Neural progenitor cell (in vitro differentiated cells): ENCODE measurements around the gene TEKT2. TPM values are rescaled to one million over a fixed set of nuclear protein-coding genes. Genes with fewer than 3 reads are reported as not detected.
A peak's percentile ranks its signal among the peaks of the same experiment; 100 is the strongest.

Experiments
- DNase-seq: peaks from one replicate; pipeline ENCODE4 v3.0.0-alpha.2; 2016; ENCODE audit warnings: low spot score
- H2AFZ ChIP-seq: fragments of 200-600 bp; sonication (generic); replicated peaks from 2 replicates; pipeline ENCODE4 v1.6.1; 2016; ENCODE audit warnings: antibody characterized with exemption
- H3F3A ChIP-seq: fragments of 200-600 bp; sonication (generic); 2 replicates; pipeline ENCODE4 v1.6.1; 2016; ENCODE audit warnings: antibody characterized with exemption, low read depth
- H3K27ac ChIP-seq: fragments of 200-600 bp; sonication (generic); 2 replicates; pipeline ENCODE4 v1.5.1; 2016; ENCODE audit warnings: mild to moderate bottlenecking
- H3K27me3 ChIP-seq: fragments of 200-600 bp; sonication (generic); 2 replicates; pipeline ENCODE4 v1.6.1; 2016; ENCODE audit warnings: mild to moderate bottlenecking, moderate library complexity
- H3K36me3 ChIP-seq: fragments of 200-600 bp; sonication (generic); 2 replicates; pipeline ENCODE4 v1.5.1; 2016
- H3K4me1 ChIP-seq: fragments of 200-600 bp; sonication (generic); 2 replicates; pipeline ENCODE4 v1.6.1; 2016; ENCODE audit warnings: mixed run types
- H3K4me2 ChIP-seq: fragments of 200-600 bp; sonication (generic); 2 replicates; pipeline ENCODE4 v1.6.1; 2016
- H3K4me3 ChIP-seq: fragments of 200-600 bp; sonication (generic); 2 replicates; pipeline ENCODE4 v1.5.1; 2016
- H3K79me2 ChIP-seq: fragments of 200-600 bp; sonication (generic); 2 replicates; pipeline ENCODE4 v1.6.1; 2016; ENCODE audit warnings: low read depth
- H3K9ac ChIP-seq: fragments of 200-600 bp; sonication (generic); 2 replicates; pipeline ENCODE4 v1.6.1; 2016
- H3K9me3 ChIP-seq: fragments of 200-600 bp; sonication (generic); 2 replicates; pipeline ENCODE4 v1.5.1; 2016; ENCODE audit warnings: low read depth
- H4K20me1 ChIP-seq: fragments of 200-600 bp; sonication (generic); 2 replicates; pipeline ENCODE4 v1.6.1; 2016; ENCODE audit warnings: low read depth
- H3K27ac Mint-ChIP-seq: 3 replicates; pipeline ENCODE4 v1.8.0; 2021; ENCODE audit warnings: mixed read lengths
- H3K27me3 Mint-ChIP-seq: 2 replicates; pipeline ENCODE4 v1.8.0; 2022; ENCODE audit warnings: low read depth, mild to moderate bottlenecking, inconsistent platforms, moderate library complexity, mixed read lengths; ENCODE audit not compliant: insufficient read depth
- H3K36me3 Mint-ChIP-seq: 3 replicates; pipeline ENCODE4 v1.8.0; 2021; ENCODE audit warnings: mixed read lengths
- H3K4me1 Mint-ChIP-seq: 3 replicates; pipeline ENCODE4 v1.8.0; 2021; ENCODE audit warnings: mixed read lengths
- H3K4me3 Mint-ChIP-seq: 3 replicates; pipeline ENCODE4 v1.8.0; 2021; ENCODE audit warnings: mild to moderate bottlenecking, moderate library complexity, mixed read lengths
- H3K9me3 Mint-ChIP-seq: 3 replicates; pipeline ENCODE4 v1.8.0; 2020; ENCODE audit warnings: mixed read lengths
- CTCF ChIP-seq: fragments of 200-600 bp; sonication (generic); IDR thresholded peaks from 2 replicates; pipeline ENCODE4 v1.5.1; 2017; ENCODE audit warnings: antibody characterized with exemption, mild to moderate bottlenecking
- EZH2 ChIP-seq: fragments of 200-600 bp; sonication (generic); IDR thresholded peaks from 2 replicates; pipeline ENCODE4 v1.6.1; 2017; ENCODE audit warnings: antibody characterized with exemption, mild to moderate bottlenecking, moderate library complexity
- EZH2phosphoT487 ChIP-seq: fragments of 200-600 bp; sonication (generic); IDR thresholded peaks from 2 replicates; pipeline ENCODE4 v1.6.1; 2017; ENCODE audit warnings: antibody characterized with exemption
- total RNA-seq: library from RNA; depleted of rRNA; stranded (reverse); fragments of >200 nt; gene quantifications from 2 replicates; pipeline ENCODE4 v1.2.3, GENCODE V29; 2015; ENCODE audit warnings: low replicate concordance

Gene TEKT2
- total RNA-seq, 1 donor from 2014 or later = 2.7 TPM

- Mint-ChIP-seq H3K36me3 (no peaks in the 10 kb centered on the region), H3K27me3 (peaks cover 15% of the 10 kb centered on the region), H3K27ac (peak overlapping the region; percentile 14), H3K4me3 (peak overlapping the region; percentile 4), H3K9me3 (no peaks in the 10 kb centered on the region), H3K4me1 (peaks cover 42% of the 10 kb centered on the region)
- no peaks in the 10 kb centered on the region for H4K20me1 ChIP-seq
- H2AFZ ChIP-seq = no peak overlapping the region
- no peaks in the 10 kb centered on the region for H3F3A ChIP-seq
- H3K36me3 ChIP-seq = no peaks in the 10 kb centered on the region
- TF ChIP-seq EZH2phosphoT487 = no peak
- TF ChIP-seq CTCF = no peak
- TF ChIP-seq EZH2 = no peak
- H3K79me2 ChIP-seq = no peaks in the 10 kb centered on the region
- no peak for DNase-seq
- H3K4me1 ChIP-seq = peaks cover 6% of the 10 kb centered on the region
- peaks cover 7% of the 10 kb centered on the region for H3K27me3 ChIP-seq
- no peak overlapping the region for H3K4me2 ChIP-seq
- H3K27ac ChIP-seq = no peak overlapping the region
- no peaks in the 10 kb centered on the region for H3K9me3 ChIP-seq
- no peak overlapping the region for H3K4me3 ChIP-seq
- H3K9ac ChIP-seq = no peak overlapping the region
These were observed 33.0 kb downstream of the TEKT2 start for GRCh38 chr1:36116901-36117300.

GRCh38 chr1:36118447-36119204 is 34.7 kb downstream of the TEKT2 start:
- H3K27ac Mint-ChIP-seq = no peak overlapping the region
- Histone ChIP-seq H3F3A (no peaks in the 10 kb centered on the region), H2AFZ (no peak overlapping the region), H3K79me2 (no peaks in the 10 kb centered on the region), H3K4me1 (peaks cover 6% of the 10 kb centered on the region), H3K9me3 (no peaks in the 10 kb centered on the region), H3K4me2 (no peak overlapping the region), H3K27ac (no peak overlapping the region), H3K9ac (no peak overlapping the region), H4K20me1 (no peaks in the 10 kb centered on the region), H3K36me3 (no peaks in the 10 kb centered on the region), H3K27me3 (peaks cover 24% of the 10 kb centered on the region), H3K4me3 (no peak overlapping the region)
- no peaks in the 10 kb centered on the region for H3K9me3 Mint-ChIP-seq
- no peak for DNase-seq
- H3K36me3 Mint-ChIP-seq = no peaks in the 10 kb centered on the region
- H3K4me3 Mint-ChIP-seq = peak overlapping the region; percentile 35
- TF ChIP-seq EZH2 = no peak
- TF ChIP-seq EZH2phosphoT487 = no peak
- no peak for TF ChIP-seq CTCF
- peaks cover 27% of the 10 kb centered on the region for H3K27me3 Mint-ChIP-seq
- peaks cover 50% of the 10 kb centered on the region for H3K4me1 Mint-ChIP-seq

- H3K27me3 ChIP-seq = peaks cover 32% of the 10 kb centered on the region
- Mint-ChIP-seq H3K27ac (no peak overlapping the region), H3K4me3 (no peak overlapping the region), H3K4me1 (peaks cover 50% of the 10 kb centered on the region), H3K27me3 (peaks cover 31% of the 10 kb centered on the region), H3K9me3 (no peaks in the 10 kb centered on the region), H3K36me3 (no peaks in the 10 kb centered on the region)
- peaks cover 5% of the 10 kb centered on the region for H4K20me1 ChIP-seq
- no peak overlapping the region for H3K4me2 ChIP-seq
- no peaks in the 10 kb centered on the region for H3K79me2 ChIP-seq
- H3K36me3 ChIP-seq = no peaks in the 10 kb centered on the region
- no peak overlapping the region for H3K27ac ChIP-seq
- no peaks in the 10 kb centered on the region for H3K9me3 ChIP-seq
- no peak overlapping the region for H3K9ac ChIP-seq
- peaks cover 6% of the 10 kb centered on the region for H3K4me1 ChIP-seq
- TF ChIP-seq EZH2phosphoT487 = no peak
- TF ChIP-seq CTCF = no peak
- no peak for TF ChIP-seq EZH2
- no peak overlapping the region for H2AFZ ChIP-seq
- H3K4me3 ChIP-seq = no peak overlapping the region
- DNase-seq = no peak
- H3F3A ChIP-seq = no peaks in the 10 kb centered on the region
These were observed 35.6 kb downstream of the TEKT2 start for GRCh38 chr1:36119456-36119855.
